Activated naive CD4-positive, alpha-beta T cell treated with anti-CD3 and anti-CD28 coated beads, Interleukin-2, amount 50 U/mL, for 72 hours (primary cell): Measurements from ENCODE around the gene STAT5A. TPM values are rescaled to one million over a fixed set of nuclear protein-coding genes. Genes with fewer than 3 reads are reported as not detected.
"Not testable (repeated sequence)": the region's sequence is repeated elsewhere in the genome, so short reads cannot be mapped to it uniquely, and the experiment has no call there.

Experiments used
- ATAC-seq, 2 donors: fragments of 150-1000 bp; cut with Tn5 transposase; 2 replicates each; pipeline ENCODE4 v1.10.0; 2021; ENCODE audit warnings: mild to moderate bottlenecking in 2 of 2, moderate library complexity in 2 of 2
- DNase-seq, 2 donors: peaks; one replicate each; pipeline ENCODE4 v3.0.0; 2021 to 2022; ENCODE audit warnings: low spot score in 2 of 2
- H3K27ac Mint-ChIP-seq, 2 donors: one replicate each; pipeline ENCODE4 v1.8.0; 2022; ENCODE audit warnings: mild to moderate bottlenecking in 2 of 2, mixed read lengths in 2 of 2
- H3K36me3 Mint-ChIP-seq, 2 donors: one replicate each; pipeline ENCODE4 v1.8.0; 2022; ENCODE audit warnings: mixed read lengths in 2 of 2
- H3K9me3 Mint-ChIP-seq, 2 donors: one replicate each; pipeline ENCODE4 v1.8.0; 2022; ENCODE audit warnings: mixed read lengths in 2 of 2
- total RNA-seq, 2 donors: library from RNA; stranded (reverse); gene quantifications; one replicate each; pipeline ENCODE4 v1.2.3, GENCODE V29; 2022

STAT5A gene
- total RNA-seq, 2 donors from 2014 or later: 171 to 177 TPM

DNA sequence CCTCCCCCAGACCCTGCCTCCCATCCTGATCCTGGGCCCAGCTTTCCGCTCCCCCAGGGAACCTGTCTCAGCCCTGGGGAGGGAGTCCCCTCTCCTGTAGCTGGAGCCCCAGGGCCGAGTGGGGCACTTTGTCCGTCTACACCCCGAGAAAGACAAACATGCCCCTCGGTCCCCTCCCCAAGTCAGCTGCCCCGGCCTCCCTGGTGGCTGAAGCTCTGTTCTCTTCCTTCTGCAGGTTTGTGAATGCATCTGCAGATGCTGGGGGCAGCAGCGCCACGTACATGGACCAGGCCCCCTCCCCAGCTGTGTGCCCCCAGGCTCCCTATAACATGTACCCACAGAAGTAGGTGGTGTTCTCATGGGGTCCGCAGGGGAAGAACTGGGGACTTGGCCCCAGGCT, 20.8 kb downstream of the STAT5A start:
- Mint-ChIP-seq H3K36me3 (peaks cover 19 to 51% of the 10 kb centered on the region in 2 donors), H3K9me3 (no peaks in the 10 kb centered on the region), H3K27ac (peak overlapping the region; percentile 71 to 97)
- DNase-seq (no peak), ATAC-seq (no peak)

- peak overlapping the region; percentile 71 to 97 for H3K27ac Mint-ChIP-seq
- H3K9me3 Mint-ChIP-seq: no peaks in the 10 kb centered on the region
- no peak for DNase-seq
- ATAC-seq: no peak
- peaks cover 12 to 45% of the 10 kb centered on the region in 2 donors for H3K36me3 Mint-ChIP-seq
Measured at GRCh38 chr17:42309986-42310786, 21.9 kb downstream of the STAT5A start.

- no peaks in the 10 kb centered on the region for H3K9me3 Mint-ChIP-seq
- peak in 1 of 2 donors; percentile 44 for DNase-seq
- ATAC-seq: peak; percentile 38 to 50
- H3K36me3 Mint-ChIP-seq: peaks cover 17 to 51% of the 10 kb centered on the region in 2 donors
- peak overlapping the region; percentile 71 to 97 for H3K27ac Mint-ChIP-seq
Measured at GRCh38 chr17:42310787-42311215, 22.5 kb downstream of the STAT5A start.

GRCh38 chr17:42311240-42312034, 23.1 kb downstream of the STAT5A start:
- no peaks in the 10 kb centered on the region for H3K9me3 Mint-ChIP-seq
- peaks cover 12 to 47% of the 10 kb centered on the region in 2 donors for H3K36me3 Mint-ChIP-seq
- H3K27ac Mint-ChIP-seq: peak overlapping the region; percentile 71 to 97
- peak in 1 of 2 donors; percentile 10 for ATAC-seq
- peak in 1 of 2 donors; percentile 30 for DNase-seq

DNA sequence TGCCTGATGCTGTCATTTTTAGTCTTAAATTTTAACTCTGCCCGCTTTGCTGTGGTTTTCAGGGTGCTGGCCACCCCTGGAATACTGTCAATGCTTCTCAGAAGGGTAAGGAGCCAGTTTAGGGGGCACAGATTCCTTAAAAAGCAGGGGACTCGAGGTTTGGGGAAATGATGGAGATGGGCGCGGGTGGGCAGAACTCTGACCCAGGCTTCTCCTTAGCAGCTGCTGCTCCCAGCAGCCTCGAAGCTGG, 23.7 kb downstream of the STAT5A start:
- peaks cover 14 to 49% of the 10 kb centered on the region in 2 donors for H3K36me3 Mint-ChIP-seq
- no peaks in the 10 kb centered on the region for H3K9me3 Mint-ChIP-seq
- no peak for DNase-seq
- H3K27ac Mint-ChIP-seq: peak overlapping the region; percentile 71 to 97
- ATAC-seq: peak in 1 of 2 donors; percentile 2

DNA sequence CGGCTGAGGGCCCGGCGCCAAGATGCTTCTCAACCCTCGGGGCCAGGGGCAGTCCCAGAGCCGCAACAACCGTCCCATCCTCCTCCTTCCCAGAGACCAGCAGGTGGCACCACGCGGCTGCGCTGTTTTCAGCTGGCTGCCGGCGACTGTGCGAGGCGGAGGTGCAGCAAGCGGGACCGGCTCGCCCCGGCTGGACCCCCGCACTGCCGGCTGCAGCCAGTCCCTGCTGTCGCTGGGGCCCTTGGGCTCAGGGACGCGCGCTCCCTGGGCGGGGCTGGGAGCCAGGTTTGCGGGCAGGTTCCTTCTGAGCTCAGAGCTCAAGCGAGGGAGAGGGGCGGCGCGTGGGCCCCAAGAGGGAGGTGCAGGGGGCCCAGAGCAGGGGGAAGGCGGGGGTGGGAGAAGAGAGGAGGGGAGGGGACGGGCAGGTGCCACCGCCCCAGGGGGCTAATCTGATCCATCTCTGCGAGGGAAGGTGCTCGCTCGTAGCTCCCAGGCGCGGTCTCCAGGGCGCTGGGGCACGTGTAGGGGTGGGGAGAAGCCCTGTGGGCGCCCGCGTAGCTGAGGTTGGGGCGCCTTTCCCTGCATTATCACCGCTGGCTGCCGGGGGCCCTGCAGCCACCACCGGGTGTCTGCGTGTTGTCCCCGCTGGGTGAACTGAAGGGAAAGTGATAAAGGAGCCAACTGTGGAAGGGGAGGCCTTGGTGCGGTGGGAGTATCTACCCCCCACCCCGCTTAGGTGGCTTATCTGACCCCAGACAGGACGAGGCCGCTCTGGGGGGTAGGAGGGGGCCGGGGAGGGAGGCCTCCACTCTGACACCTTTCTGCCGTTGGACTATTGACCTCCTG, 24.2 kb downstream of the STAT5A start:
- ATAC-seq: peak; percentile 49 to 81
- DNase-seq: peak; percentile 82 to 85
- H3K27ac Mint-ChIP-seq: peak overlapping the region; percentile 71 to 97
- no peaks in the 10 kb centered on the region for H3K9me3 Mint-ChIP-seq
- peaks cover 20 to 51% of the 10 kb centered on the region in 2 donors for H3K36me3 Mint-ChIP-seq

DNA sequence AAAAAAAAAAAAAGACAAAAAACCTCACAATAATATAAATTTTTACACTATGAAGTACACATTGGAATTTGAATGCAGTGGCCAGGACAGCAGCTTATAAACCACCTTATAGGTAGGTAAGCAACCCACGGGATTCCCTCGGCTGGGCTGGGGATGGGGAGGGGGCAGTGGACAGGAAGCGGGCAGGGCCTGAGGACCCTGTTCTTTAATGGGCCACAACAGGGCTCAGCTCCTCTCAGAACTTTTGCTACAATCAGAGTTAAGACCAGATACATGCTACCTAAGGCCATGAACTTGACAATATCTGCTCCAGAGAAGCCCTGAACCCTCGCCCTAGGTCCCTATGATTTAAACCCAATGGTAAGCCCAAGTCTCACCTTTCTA, 25.1 kb downstream of the STAT5A start:
- peak overlapping the region; percentile 47 to 95 for H3K27ac Mint-ChIP-seq
- DNase-seq (no peak), ATAC-seq (no peak)
- H3K9me3 Mint-ChIP-seq: no peaks in the 10 kb centered on the region
- H3K36me3 Mint-ChIP-seq: peaks cover 22 to 53% of the 10 kb centered on the region in 2 donors

DNA sequence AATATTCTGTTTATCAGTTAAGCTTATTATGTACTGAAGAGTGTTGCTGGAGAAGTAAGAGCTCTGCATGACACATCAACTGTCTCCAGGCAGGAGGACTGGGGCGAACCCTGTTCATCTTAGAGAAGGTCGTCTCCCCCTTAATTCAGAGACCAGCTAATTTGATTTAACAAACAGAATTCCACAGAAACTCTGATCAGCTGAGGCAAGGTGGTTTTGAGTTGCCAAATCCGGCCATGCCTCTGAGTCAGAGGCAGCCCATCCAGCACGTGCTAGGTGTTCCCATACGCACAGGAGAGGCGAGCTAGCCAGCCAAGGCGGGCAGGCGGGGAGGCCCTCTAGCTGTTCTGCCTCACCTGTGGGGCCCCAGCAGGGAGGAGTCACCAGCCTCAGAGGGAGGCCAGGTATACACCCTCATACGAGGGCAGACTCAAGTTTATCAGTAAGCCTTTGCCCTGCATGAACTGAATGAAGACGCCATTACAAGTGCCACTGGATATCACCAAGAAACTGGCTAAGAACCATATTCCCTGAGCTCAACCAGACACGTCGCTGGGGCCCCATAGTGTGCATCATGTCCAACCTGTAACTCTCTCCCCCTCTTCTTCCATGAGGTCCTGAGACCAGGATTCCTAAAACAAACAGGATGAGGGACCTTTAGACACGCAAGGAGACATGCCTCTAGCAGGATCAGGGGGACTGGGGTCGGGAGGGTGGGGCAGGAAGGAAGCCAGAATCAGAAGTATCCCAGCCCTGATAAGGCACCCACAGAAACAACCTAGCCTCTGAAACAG, 25.7 kb downstream of the STAT5A start:
- H3K9me3 Mint-ChIP-seq: no peaks in the 10 kb centered on the region
- ATAC-seq (peak in 1 of 2 donors; percentile 9), DNase-seq (no peak)
- H3K36me3 Mint-ChIP-seq: peaks cover 22 to 53% of the 10 kb centered on the region in 2 donors
- peak overlapping the region; percentile 47 to 95 for H3K27ac Mint-ChIP-seq

DNA sequence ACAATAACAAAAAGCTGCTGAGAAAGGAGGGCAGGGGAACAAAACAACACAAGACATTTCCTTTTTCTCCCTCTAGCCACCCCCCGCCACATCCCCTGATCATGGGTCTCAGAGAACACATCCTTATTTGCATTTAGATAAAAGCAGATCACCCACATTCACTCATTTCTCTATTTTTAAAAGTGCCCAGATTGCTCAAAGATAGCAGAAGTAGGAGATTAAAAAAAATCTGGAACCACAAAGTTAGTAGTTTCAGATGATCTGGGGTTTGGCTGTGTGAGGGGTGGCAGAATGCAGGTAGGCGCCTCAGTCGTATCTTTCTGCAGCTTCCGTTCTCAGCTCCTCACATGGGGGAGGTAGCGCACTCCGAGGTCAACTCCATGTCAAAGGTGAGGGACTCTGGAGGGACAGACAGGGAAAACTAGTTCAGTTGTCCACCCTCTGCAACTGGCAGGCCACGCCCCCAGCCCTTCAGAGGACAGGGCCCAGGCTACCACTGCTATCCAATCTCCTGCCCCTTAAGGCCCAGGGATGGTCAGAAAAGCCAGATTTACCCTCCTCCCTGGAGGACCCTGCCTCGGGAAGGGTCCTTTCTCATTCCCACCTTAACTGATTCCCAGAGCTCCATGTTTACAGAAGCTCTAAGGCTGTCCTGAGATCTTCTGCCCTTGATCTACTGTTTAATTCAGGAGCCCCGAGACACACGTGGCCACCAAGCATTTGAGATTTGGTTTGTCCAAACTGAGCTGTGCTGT, 27.3 kb downstream of the STAT5A start:
- Mint-ChIP-seq H3K36me3 (peaks cover 29 to 56% of the 10 kb centered on the region in 2 donors), H3K9me3 (no peaks in the 10 kb centered on the region), H3K27ac (peak overlapping the region; percentile 43 to 95)
- no peak for DNase-seq
- ATAC-seq: peak in 1 of 2 donors; percentile 0

- H3K36me3 Mint-ChIP-seq: peaks cover 28 to 59% of the 10 kb centered on the region in 2 donors
- DNase-seq: no peak
- no peaks in the 10 kb centered on the region for H3K9me3 Mint-ChIP-seq
- peak overlapping the region in 1 of 2 donors; percentile 56 for H3K27ac Mint-ChIP-seq
- ATAC-seq: no peak
Measured at GRCh38 chr17:42316755-42317154, 28.5 kb downstream of the STAT5A start.

DNA sequence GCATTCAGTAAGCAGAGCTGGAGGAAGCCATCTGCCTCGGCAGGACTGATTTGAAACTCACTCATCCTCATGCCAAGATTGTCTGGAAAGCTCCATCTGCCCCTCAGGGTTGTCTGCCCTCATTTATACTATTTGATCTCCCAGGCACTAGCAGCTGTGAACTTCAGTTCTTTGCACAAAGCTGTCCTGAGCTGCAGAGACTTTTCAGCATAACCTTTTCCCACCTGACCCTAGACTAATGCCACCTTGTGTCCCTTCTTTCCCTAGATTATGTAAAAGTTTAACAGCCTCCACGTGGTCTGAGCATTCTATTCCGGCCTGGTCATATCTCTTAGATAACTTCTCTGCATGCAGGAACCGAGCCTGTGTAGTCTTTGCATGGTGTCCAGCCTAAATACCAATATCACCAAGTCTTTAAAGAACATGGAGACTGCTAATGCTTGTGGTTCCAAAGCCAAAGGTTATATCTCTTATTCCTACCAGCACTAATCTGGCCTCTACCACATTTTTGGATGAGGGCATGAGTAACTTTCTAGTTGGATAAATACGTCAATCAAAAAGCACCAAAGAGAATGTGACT, 29.1 kb downstream of the STAT5A start:
- DNase-seq: no peak
- ATAC-seq: no peak
- Mint-ChIP-seq H3K27ac (peak overlapping the region in 1 of 2 donors; percentile 67), H3K9me3 (no peaks in the 10 kb centered on the region), H3K36me3 (peaks cover 34 to 61% of the 10 kb centered on the region in 2 donors)

DNA sequence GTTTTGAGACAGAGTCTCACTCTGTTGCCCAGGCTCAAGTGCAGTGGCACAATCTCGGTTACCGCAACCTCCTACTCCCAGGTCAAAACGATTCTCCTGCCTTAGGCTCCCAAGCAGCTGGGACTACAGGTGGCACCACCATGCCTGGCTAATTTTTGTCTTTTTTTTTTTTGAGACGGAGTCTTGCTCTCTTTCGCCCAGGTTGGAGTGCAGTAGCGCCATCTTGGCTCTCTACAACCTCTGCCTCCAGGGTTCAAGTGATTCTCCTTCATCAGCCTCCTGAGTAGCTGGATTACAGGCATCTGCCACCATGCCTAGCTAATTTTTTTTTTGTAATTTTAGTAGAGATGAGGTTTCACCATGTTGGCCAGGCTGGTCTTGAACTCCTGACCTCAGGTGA, 29.7 kb downstream of the STAT5A start:
- not testable (repeated sequence) for ATAC-seq, H3K9me3 Mint-ChIP-seq, DNase-seq
- Mint-ChIP-seq H3K27ac (peak overlapping the region in 1 of 2 donors; percentile 67), H3K36me3 (peaks cover 38 to 63% of the 10 kb centered on the region in 2 donors)

DNA sequence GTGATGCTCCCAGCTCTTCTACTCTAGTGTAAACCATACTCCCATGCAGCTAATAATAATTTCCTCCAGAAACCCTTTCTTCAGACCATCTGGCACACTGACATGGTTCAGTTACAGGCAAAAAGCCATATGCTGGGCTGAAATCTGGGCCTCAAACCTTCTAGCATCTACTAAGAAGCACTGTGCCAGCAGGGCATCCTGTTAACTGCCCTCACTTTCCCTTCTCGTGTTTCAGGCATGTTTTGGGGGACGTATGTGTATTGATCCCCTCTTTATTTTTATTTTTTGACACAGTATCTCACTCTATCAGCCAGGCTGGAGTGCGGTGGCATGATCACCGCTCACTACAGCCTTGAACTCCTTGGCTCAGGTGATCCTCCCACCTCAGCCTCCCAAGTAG, 33.3 kb downstream of the STAT5A start:
- DNase-seq (no peak), ATAC-seq (no peak)
- H3K27ac Mint-ChIP-seq: peak overlapping the region; percentile 40 to 92
- no peaks in the 10 kb centered on the region for H3K9me3 Mint-ChIP-seq
- peaks cover 30 to 71% of the 10 kb centered on the region in 2 donors for H3K36me3 Mint-ChIP-seq

GRCh38 chr17:42322382-42323267, 34.3 kb downstream of the STAT5A start:
- Mint-ChIP-seq H3K36me3 (peaks cover 21 to 70% of the 10 kb centered on the region in 2 donors), H3K27ac (peak overlapping the region; percentile 66 to 92)

More at GRCh38 chr17:42322382-42323267, 34.3 kb downstream of the STAT5A start:
- peak; percentile 86 to 96 for DNase-seq
- H3K9me3 Mint-ChIP-seq: no peaks in the 10 kb centered on the region
- ATAC-seq: peak; percentile 77 to 85
